ENCODE results near the gene MND1.
"Not testable (repeated sequence)": the region's sequence is repeated elsewhere in the genome, so short reads cannot be mapped to it uniquely, and the experiment has no call there.

Gene MND1

DNA sequence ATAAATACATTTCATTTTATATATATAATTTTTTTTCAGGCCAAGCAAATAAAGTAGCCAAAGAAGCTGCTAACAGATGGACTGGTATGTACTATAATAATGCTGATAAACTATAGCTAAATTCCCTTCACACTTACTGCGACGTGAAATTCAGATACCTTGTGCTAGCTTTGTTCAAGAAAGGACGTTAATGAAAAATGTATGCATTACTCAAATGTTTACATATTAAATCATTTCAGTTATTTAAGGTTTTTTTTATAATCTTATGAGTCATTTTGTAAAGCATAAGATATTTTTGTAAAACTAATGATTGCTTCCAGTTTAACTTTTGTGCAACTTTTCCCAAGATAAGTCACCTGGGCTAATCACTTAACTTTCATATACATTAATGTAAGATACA, 64.4 kb downstream of the MND1 start:
- DNase-seq = no peak

GRCh38 chr4:153409412-153409811, 64.9 kb downstream of the MND1 start:
- DNase-seq = no peak

- DNase-seq = peak; percentile 10
Measured at GRCh38 chr4:153409924-153410501, 65.5 kb downstream of the MND1 start.

DNA sequence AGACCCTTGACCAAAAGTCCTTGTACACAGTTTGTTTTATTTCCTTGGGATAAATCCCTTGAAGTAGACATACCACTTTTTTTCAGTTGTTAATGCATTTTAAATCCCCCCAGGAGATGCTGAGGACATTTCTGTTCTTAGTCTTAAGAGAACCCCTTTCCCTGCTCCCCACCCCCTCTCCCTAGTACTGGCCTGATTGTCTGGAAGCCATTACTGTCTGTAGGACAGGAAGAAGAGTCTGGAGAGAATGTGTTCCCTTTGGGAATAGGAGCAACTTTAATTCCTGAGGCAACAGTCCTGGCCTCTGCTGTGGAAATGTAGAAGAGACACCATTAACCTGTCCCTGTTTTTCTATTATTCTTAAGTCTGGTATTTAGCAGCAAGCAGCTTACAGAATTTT, 69.4 kb downstream of the MND1 start:
- DNase-seq = no peak

DNA sequence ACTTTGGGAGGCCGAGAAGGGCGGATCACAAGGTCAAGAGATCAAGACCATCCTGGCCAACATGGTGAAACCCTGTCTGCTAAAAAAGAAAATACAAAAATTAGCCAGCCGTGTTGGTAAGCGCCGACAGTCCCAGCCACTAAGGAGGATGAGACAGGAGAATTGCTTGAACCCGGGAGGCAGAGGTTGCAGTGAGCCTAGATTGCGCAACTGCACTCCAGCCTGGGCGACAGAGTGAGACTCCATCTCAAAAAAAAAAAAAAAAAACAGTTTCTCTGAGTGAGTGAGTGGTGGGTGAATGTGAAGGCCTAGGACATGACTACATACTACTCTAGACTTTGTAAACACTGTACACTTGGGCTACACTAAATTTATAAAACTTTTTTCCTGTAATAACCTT, 72.0 kb downstream of the MND1 start:
- not testable (repeated sequence) for DNase-seq

- DNase-seq = peak in 1 of 2 donors; percentile 20
Measured at GRCh38 chr4:153418121-153418520, 73.6 kb downstream of the MND1 start.

- no peak for DNase-seq
Measured at GRCh38 chr4:153418558-153418957, 74.1 kb downstream of the MND1 start.

DNA sequence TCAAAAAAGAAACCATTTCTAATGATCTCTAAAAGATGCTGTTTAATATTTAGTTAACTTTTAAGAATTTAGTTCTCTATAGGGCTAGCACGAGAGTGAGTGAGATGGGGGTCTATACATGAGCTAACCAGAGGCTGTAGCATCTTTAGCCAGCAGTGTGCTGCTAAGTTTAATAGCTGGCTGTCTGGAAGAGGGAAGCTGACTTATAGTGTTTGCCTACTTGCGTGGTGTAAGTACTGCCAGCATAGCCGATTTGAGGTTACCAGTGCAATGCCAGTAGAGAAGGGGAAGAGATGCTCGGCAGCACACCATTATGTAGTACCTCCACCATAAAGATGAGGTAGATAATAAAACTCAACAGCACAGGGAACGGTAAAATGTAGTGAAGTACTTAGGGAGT, 74.5 kb downstream of the MND1 start:
- no peak for DNase-seq

DNA sequence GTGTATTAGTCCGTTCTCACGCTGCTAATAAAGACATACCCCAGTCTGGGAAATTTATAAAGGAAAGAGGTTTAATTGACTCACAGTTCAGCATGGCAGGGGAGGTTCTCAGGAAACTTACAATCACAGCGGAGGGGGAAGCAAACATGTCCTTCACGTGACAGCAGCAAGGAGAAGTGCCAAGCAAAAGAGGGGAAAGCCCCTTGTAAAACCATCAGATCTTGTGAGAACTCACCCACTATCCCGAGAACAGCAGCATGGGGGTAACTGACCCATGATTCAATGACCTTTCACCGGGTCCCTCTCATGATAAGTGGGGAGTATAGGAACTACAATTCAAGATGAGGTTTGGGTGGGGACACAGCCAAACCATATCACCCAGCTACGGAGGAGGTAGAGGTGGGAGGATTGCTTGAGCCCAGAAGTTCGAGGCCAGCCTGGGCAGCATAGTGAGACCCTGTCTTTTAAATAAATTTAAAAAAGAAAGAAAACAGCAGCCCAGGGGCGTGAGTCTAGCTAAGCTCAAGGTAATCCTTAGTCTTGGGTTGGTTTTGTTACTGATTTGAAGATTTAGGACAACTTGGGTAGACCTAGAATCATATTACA, 75.3 kb downstream of the MND1 start:
- DNase-seq = peak; percentile 8 to 60

GRCh38 chr4:153420361-153420760, 75.9 kb downstream of the MND1 start:
- no peak for DNase-seq

GRCh38 chr4:153421941-153422340, 77.5 kb downstream of the MND1 start:
- no peak for DNase-seq

- DNase-seq = no peak
Measured at GRCh38 chr4:153426207-153426885, 81.9 kb downstream of the MND1 start.

DNA sequence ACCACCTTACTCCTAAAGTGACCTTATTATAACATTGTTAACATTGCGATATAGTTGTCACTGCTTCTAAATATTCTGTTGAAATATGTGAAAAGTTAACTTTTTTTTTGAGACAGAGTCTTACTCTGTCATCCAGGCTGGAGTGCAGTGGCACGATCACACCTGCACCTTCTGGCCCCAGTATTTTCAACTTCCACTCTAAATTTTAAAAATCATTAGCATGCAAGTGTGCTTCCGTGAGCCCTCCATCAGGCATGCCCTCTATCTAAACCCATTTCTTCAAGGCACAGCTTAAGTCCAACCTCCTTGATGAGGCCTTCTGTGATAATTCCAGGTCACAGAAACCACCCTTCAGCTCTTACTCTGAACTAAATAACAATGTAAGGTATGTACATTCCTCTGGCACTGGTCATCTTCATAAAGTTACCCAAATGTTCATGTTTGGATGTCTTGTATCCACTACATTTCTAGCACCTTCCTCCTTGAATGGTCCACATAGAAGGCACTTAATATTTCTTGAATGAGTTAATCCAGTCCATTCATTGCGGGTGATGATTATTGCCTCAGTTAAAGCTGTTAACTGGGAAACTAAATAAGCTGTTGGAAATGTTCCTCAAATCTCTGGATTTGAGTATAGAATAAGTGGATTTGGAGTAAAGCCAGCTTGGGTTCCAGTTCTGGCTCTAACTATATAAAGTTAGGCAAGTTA, 83.0 kb downstream of the MND1 start:
- no peak for DNase-seq

GRCh38 chr4:153428941-153429475, 84.5 kb downstream of the MND1 start:
- no peak for DNase-seq

GRCh38 chr4:153432965-153433753, 88.7 kb downstream of the MND1 start:
- peak; percentile 87 to 89 for DNase-seq

- DNase-seq = no peak
Measured at GRCh38 chr4:153433754-153434105, 89.2 kb downstream of the MND1 start.

DNA sequence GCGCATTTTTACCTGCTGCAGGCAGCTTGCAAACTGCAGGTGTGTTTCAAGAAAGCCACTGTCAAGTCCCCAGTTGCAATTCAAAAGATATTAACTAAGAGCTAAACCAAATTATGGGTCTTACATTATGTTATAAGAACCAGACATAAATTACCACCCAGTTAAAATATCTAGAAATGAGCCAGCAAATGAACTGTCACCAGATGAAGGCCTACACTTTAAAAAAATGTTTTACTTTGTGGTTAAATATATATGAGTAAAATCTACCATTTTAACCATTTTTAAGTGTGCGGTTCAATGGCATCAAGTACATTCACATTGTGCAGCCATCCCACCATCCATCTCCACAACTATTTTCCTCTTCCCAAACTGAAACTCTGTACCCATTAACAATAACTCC, 89.7 kb downstream of the MND1 start:
- DNase-seq = no peak

DNA sequence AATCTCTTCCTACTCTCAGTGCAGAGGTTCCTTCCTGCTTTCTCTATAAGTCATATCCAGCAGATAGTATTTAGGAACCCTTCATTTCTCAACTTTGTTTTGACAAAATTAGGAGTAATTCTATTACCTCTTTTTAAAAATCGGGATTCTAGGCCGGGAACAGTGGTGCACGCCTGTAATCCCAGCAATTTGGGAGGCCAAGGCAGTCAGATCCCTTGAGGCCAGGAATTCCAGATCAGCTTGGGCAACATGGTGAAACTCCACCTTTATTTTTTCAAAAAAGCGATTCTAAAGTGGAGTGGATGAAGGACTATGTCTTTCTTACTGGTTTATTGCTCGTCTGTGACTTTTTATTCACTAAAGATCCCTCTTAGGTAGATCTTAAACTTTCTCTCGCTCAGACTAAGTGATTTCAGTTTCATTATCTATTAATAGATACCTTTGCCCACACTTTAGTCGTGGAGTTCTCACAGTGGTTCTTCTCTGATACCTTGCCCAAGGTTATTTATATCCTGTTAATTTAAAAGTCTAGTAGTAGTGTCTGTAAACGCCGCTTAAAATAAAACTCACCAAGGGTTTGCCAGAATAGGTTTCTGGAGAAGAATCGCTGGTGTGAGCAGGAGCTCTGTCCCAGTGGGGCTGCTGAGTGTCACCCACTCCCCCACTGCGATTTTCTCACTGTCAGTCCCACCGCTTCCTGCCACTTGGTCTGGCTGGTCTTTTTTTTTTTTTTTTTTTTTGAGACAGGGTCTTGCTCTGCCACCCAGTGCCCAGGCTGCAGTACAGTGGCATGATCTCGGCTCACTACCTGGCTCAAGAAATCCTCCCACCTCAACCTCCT, 94.6 kb downstream of the MND1 start:
- no peak for DNase-seq

DNA sequence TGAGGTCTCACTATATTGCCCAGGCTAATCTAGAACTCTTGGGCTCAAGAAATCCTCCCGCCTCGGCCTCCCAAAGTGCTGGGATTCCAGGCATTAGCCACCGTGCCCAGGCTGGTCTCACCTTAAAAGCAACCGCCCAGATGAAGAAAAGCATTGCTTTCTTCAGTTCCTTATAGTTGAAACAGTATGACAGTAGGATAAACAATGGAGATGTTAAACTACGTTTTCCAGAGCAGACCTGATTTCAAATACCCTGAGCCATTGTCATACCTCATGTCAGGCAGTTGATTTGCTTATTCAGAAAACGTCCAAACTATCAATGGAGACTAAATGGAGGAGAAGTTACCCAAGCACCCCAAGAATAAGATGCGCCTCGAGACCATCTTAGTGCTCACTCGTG, 95.3 kb downstream of the MND1 start:
- no peak for DNase-seq

GRCh38 chr4:153440475-153440874, 96.0 kb downstream of the MND1 start:
- no peak for DNase-seq

GRCh38 chr4:153447175-153447905, 102.9 kb downstream of the MND1 start:
- no peak for DNase-seq
